ENCODE measurements around the gene ARHGAP32.

ARHGAP32 gene

GRCh38 chr11:128956401-128957201 lies 235.5 kb downstream of the ARHGAP32 start:
- peak; percentile 34 to 38 for DNase-seq (ENCODE audit: low read depth in 2 of 2)

- DNase-seq (ENCODE audit: low read depth in 2 of 2) = no peak
These were observed 236.5 kb downstream of the ARHGAP32 start for GRCh38 chr11:128955636-128956035.

GRCh38 chr11:128953151-128953550 lies 239.0 kb downstream of the ARHGAP32 start:
- DNase-seq (ENCODE audit: low read depth in 2 of 2) = no peak

GRCh38 chr11:128949791-128950454 lies 242.2 kb downstream of the ARHGAP32 start:
- DNase-seq (ENCODE audit: low read depth in 2 of 2) = no peak

- DNase-seq (ENCODE audit: low read depth in 2 of 2) = no peak
These were observed 243.5 kb downstream of the ARHGAP32 start for GRCh38 chr11:128948583-128948982.

GRCh38 chr11:128947773-128948172 lies 244.4 kb downstream of the ARHGAP32 start:
- DNase-seq (ENCODE audit: low read depth in 2 of 2) = no peak

GRCh38 chr11:128946648-128947047 lies 245.5 kb downstream of the ARHGAP32 start:
- DNase-seq (ENCODE audit: low read depth in 2 of 2) = no peak

GRCh38 chr11:128943428-128943976 lies 248.6 kb downstream of the ARHGAP32 start:
- DNase-seq (ENCODE audit: low read depth in 2 of 2) = no peak

GRCh38 chr11:128942817-128943427 lies 249.2 kb downstream of the ARHGAP32 start, which contains the start of gene TP53AIP1:
Gene TP53AIP1 (minus strand): TSS chr11:128942871. CDS start chr11:128937818, 5,053 bp downstream.
- DNase-seq (ENCODE audit: low read depth in 2 of 2) = no peak

- no peak for DNase-seq (ENCODE audit: low read depth in 2 of 2)
These were observed 249.9 kb downstream of the ARHGAP32 start for GRCh38 chr11:128942272-128942612.

- no peak for DNase-seq (ENCODE audit: low read depth in 2 of 2)
These were observed 250.4 kb downstream of the ARHGAP32 start for GRCh38 chr11:128941573-128942271.

- no peak for DNase-seq (ENCODE audit: low read depth in 2 of 2)
These were observed 251.0 kb downstream of the ARHGAP32 start for GRCh38 chr11:128941110-128941509.

GRCh38 chr11:128940603-128941002 lies 251.5 kb downstream of the ARHGAP32 start:
- DNase-seq (ENCODE audit: low read depth in 2 of 2) = no peak

- no peak for DNase-seq (ENCODE audit: low read depth in 2 of 2)
These were observed 252.0 kb downstream of the ARHGAP32 start for GRCh38 chr11:128940156-128940555.

GRCh38 chr11:128939591-128939990 lies 252.5 kb downstream of the ARHGAP32 start:
- no peak for DNase-seq (ENCODE audit: low read depth in 2 of 2)

- DNase-seq (ENCODE audit: low read depth in 2 of 2) = no peak
These were observed 253.8 kb downstream of the ARHGAP32 start for GRCh38 chr11:128938156-128938885.

GRCh38 chr11:128937480-128937879 lies 254.6 kb downstream of the ARHGAP32 start:
- DNase-seq (ENCODE audit: low read depth in 2 of 2) = no peak

GRCh38 chr11:128936606-128937251 lies 255.4 kb downstream of the ARHGAP32 start:
- DNase-seq (ENCODE audit: low read depth in 2 of 2) = no peak

- DNase-seq (ENCODE audit: low read depth in 2 of 2) = no peak
These were observed 257.2 kb downstream of the ARHGAP32 start for GRCh38 chr11:128934926-128935325.

GRCh38 chr11:128934351-128934750 lies 257.8 kb downstream of the ARHGAP32 start:
- DNase-seq (ENCODE audit: low read depth in 2 of 2) = no peak
